Measurements from ENCODE around the gene ADAMTSL5.
"Not testable (repeated sequence)": the region's sequence is repeated elsewhere in the genome, so short reads cannot be mapped to it uniquely, and the experiment has no call there.

ADAMTSL5 gene

DNA sequence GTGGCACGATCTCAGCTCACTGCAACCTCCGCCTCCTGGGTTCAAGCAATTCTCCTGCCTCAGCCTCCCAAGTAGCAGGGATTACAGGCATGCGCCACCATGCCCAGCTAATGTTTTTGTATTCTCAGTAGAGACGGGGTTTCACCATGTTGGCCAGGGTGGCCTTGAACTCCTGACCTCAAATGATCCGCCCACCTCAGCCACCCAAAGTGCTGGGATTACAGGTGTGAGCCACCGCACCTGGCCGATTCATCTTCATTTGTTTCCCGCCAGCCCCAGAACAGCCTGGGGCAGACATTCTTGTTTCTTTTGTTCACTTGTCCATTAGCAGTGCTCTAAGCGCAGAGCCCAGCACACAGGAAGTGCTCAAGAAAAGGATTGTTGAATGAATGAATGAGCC, 35.8 kb downstream of the ADAMTSL5 start:
- DNase-seq: not testable (repeated sequence)

DNA sequence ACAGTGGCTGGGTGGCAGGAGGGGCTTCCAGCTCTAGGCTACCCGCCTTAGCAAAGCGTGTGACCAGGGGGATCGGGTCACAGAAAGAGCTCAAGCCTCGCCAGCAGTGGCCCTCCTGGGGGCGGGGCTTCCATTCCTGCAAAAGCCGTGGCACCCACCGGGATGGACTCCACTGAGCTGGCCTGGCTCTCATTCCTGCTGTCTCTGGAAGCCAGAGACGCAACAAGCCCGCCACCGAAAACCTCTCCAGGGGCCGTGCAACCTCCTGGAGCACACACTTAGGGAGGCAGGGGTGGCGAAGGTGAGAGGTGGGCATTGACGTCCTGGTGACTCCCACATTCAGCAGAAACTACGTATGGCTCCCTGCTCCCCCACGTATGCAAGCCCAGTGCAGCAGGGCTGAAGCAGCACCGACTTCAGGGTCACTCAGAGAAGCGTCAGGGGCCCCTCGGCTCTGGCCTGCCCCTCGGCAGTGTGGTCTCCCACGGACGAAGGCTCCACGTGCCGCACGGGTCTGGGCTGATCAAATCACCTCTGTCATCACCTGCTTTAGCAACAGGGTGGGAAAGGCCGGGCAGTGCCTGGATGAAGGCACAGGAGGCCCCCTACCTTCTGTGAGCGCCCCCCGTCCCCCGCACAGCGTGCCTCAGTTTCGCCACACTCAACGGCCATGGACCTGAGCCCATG, 36.9 kb downstream of the ADAMTSL5 start:
- no peak for DNase-seq

DNA sequence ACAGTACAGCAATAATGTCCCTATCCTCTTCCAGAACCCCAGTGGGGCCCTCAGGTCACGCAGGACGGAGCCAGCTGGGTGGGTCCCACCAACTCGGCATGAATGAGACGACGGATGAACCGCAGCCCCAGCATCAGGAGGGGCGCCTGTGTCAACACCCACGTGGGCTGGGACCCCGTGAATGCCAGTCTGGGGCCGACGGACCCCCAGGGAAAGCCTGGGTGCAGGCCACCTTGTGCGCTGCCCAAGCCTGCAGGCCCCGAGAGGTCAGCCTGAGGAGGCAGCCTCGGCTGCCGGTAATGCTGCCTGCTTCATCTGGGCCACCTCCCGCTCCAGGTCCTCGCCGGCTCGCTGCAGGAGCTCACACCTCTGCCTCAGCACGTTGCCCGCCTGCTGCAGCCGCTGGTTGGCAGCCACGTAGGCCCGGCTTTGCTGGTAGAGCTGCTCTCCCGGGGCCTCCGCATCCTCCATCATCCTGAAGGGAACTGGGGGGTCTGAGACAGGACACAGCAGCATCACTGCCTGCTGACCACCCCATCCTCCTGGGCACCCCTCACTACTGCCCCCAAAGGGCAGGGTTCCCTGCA, 38.0 kb downstream of the ADAMTSL5 start:
- DNase-seq: no peak

DNA sequence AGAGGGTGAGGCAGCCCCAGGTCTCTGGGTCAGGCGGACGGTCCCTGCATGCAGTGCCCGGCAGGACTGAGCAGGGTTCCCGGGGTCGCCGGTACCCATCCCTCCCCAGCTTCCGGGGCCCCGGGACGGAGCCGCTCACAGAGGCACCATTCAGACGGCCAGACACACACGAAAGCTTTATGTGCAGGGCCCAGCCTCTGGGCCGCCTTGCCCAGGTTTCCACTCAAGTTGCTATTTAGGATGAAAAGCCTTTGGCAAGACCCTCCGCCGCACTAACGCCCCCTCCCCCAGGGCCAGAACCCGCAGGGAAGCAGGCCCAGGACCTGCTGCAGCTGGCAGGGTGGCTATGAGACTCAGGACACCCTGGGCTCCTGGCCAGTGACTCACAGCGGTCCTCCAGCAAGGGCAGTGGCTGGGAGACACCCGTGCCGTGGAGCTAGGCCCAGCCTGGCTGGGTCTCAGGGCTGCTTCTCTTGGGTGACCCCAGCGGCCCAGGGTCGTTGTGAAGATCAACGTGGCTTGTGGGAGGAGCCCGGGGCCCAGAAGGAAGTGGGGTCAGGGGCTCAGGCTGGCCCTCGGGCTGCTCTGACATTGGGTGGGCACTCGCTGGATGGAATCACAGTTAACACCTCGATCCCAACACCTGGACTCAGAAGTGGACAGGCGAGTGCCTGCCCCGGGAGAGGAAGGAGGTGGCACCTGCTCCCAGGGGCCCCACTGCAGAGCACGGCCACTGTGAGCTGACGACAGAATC, 38.6 kb downstream of the ADAMTSL5 start:
- DNase-seq: no peak

DNA sequence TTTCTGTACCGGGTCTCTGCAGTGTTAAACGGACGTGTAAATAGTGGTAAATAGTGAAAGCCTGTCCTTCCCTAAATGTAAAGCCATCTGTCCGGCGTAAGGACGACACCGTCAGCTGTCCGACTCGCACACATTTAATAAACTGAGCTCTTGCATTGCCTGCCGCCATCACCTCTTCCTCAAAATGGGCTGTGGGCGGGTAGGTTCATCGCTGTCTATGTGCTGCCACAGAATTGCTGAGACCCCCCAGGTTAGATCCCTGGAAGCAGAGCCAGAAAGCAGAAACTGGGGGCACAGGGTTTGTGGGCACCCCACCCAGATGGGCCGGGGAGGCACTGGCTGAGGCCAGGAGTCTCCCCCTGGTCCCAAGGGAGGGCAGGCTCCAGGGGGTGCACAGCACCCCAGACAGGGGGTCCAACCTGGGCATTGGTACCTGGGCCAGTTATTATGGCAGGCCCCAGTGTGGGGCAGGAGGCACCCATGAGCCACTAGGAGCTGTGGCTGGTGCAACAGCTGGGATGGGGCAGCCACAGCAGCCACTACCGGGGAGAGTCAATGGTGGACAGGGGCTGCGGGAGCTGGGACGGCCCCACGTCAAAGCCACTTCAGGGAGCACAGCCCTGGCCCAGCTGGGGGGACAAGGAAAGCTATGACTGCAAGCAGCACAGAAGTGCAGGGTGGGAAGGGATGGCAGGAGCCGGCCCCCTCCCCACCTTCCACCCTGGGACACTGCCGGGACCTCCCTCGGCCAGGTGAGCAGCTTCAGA, 39.6 kb downstream of the ADAMTSL5 start:
- DNase-seq: no peak

DNA sequence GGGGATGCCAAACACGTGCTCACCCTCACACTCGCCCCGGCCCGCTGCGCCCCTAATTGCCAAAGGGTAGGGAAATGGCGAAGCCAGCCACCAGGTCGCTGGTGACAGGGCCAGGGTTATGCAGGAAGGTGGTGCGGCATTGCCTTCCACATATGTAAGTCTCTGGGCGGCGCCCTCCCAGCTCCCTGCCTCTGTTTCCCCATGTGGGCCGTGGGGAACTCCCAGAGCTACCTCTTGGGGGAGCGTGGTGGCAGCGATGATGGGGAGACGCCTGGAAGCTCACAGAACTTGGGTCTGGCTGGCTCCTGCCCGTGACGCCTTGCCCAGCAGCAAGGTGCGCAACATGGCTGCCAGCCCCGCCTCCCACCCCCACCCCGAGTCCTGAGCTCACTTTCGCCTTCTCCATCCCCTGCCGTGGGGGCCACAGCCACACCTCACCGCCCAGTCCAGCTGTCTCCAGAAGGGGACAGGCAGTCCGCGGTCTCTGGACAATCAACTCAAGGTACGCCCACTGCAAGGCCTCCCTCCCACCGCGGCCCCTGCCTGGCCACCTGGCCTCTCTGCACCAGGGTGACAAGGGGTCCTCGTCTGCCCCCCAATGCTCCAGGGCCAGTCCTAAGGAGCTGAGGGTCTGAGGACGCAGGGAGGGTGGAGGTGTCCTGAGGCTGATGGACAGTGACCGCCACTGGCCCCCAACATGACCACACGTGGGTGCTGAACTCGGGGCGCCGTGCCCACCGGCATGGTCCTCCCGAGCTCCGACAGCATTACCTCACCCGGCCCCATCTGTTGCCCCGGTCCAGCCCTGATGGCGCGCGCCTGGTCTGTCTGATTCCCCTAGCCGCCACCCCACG, 40.4 kb downstream of the ADAMTSL5 start:
- no peak for DNase-seq

DNA sequence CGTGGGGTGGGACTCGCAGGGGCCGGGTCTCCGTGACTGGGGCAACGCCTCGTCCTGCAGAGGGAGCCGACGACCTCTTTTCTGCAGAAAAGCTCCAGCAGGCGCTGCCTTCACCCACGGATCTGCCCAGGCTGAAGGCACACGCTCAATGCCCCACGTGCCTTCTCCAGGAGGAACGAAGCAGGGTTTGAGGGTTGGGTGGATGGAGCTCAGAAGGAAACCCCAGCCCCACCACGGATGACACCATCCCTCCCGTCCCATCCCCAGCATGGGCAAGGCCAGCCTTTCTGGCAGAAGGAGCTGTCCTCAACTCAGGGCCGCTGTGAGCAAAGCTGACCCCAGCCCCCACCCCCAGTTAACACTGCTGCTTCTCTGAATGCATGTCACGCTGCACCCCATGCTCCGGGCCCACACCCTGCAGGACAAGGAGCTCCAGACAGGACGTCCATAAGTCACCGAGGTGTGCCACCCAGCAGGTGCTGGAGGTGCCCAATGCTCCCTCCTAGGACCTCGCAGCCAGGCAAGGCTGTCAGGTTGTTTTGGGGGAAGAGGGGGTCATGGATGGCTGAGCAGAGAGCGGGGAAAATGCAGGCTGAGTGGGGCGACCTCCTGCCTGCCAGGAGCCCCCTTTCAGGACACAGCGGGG, 41.2 kb downstream of the ADAMTSL5 start:
- DNase-seq: no peak

DNA sequence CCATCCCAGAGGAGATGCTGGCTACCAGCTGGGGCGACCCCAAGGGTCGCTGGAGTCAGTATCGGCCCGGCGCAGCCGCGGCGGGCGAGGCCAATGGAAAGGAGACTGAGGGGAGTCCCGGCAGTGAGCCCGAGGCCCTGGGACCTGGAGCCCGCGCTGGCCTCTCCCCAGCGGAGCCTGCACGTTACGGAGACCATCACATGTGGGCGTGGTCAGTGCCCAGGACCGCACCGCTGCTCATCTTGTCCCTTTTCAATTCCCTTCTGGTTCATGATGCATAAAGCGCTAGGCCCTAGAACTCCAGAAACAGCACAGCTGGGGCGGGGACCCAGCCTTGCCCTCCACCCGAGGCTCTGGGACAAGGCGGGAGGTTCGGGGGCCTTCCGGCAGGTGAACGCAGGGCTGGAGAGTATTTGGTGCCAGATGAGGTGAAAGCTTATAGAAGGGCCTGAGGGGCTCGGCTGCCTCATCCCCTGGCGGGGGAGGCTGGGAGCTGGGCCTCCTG, 41.8 kb downstream of the ADAMTSL5 start:
- DNase-seq: peak; percentile 60 to 66

DNA sequence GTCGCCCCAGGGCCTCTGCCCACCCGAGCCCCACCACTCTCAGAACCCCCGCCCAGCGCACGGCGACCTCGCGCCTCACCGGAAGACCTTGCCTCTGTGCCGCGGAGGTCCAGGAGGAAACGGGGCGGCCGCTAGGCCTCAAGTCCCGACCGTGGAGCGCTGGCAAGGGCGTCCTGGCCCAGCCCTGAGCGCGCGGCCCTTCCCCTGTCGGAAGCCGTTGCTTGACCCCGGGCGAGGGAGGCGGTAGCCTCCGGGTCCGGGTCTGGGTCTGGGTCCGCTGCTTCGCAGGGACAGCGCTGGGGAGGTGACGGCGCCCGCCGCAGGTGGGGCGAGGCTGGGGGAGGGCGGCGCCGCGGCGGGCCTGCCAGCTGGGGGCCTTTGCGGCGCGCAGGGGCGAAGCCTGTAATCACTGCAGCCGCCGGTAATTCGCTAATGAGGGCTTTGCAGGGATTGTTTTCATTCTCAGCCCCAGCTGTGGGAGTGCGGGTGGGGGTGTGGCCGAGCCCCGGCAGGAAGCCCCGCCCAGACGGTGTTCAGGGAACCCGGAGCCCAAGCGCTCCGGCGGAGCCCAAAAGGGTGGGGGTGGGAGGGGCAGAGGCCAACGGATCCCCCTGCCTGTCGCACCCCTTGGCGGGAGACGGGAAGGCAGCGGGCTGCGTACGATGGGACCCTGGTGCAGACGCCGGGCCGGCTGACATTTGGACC, 42.4 kb downstream of the ADAMTSL5 start:
- peak; percentile 45 to 56 for DNase-seq

DNA sequence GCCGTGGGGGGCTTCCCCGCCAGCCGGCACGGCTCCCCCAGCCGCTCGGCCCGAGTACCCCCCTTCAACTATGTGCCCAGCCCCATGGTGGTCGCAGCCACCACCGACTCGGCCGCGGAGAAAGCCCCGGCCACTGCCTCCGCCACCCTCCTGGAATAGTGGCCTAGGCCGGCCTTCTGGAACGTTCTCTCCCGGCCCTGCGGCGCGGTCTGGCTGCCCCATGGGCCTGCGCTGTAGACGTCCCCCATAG, 42.8 kb downstream of the ADAMTSL5 start:
- DNase-seq: no peak

DNA sequence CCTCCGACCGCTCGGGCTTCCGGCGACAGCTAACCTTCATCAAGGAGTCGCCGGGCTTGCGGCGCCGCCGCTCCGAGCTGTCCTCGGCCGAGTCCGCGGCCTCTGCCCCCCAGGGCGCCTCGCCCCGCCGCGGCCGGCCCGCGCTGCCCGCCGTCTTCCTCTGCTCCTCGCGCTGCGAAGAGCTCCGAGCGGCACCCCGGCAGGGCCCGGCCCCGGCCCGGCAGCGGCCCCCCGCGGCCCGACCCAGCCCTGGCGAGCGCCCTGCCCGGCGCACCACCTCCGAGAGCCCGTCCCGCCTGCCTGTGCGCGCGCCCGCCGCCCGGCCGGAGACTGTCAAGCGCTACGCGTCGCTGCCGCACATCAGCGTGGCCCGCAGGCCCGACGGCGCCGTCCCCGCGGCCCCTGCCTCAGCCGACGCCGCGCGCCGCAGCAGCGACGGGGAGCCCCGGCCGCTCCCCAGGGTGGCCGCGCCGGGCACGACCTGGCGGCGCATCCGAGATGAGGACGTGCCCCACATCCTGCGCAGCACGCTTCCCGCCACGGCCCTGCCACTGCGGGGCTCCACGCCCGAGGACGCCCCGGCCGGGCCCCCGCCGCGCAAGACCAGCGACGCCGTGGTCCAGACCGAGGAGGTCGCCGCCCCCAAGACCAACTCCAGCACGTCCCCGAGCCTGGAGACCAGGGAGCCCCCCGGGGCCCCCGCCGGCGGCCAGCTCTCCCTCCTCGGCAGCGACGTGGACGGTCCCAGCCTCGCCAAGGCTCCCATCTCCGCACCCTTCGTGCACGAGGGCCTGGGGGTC, 43.4 kb downstream of the ADAMTSL5 start:
- DNase-seq: no peak

DNA sequence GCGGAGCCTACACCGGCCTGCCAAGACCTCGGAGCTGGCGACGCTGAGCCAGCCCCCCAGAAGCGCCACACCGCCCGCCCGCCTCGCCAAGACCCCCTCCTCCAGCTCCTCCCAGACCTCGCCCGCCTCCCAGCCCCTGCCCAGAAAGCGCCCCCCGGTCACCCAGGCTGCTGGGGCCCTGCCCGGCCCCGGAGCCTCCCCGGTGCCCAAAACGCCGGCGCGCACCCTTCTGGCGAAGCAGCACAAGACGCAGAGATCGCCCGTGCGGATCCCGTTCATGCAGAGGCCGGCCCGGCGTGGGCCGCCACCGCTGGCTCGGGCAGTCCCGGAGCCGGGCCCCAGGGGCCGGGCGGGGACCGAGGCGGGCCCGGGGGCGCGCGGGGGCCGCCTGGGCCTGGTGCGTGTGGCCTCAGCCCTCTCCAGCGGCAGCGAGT, 44.0 kb downstream of the ADAMTSL5 start:
- no peak for DNase-seq

DNA sequence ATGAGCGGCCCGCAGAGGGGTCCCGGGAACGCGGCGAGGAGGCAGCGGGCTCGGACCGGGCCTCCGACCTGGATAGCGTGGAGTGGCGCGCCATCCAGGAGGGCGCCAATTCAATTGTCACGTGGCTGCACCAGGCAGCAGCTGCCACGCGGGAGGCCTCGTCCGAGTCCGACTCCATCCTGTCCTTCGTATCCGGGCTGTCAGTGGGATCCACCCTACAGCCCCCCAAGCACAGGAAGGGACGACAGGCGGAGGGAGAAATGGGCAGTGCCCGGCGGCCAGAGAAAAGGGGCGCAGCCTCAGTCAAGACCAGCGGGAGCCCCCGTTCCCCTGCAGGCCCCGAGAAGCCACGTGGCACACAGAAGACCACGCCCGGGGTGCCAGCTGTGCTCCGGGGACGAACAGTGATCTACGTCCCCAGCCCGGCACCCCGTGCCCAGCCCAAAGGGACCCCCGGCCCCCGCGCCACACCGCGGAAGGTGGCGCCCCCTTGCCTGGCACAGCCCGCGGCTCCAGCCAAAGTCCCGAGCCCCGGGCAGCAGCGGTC, 44.5 kb downstream of the ADAMTSL5 start:
- DNase-seq: no peak

DNA sequence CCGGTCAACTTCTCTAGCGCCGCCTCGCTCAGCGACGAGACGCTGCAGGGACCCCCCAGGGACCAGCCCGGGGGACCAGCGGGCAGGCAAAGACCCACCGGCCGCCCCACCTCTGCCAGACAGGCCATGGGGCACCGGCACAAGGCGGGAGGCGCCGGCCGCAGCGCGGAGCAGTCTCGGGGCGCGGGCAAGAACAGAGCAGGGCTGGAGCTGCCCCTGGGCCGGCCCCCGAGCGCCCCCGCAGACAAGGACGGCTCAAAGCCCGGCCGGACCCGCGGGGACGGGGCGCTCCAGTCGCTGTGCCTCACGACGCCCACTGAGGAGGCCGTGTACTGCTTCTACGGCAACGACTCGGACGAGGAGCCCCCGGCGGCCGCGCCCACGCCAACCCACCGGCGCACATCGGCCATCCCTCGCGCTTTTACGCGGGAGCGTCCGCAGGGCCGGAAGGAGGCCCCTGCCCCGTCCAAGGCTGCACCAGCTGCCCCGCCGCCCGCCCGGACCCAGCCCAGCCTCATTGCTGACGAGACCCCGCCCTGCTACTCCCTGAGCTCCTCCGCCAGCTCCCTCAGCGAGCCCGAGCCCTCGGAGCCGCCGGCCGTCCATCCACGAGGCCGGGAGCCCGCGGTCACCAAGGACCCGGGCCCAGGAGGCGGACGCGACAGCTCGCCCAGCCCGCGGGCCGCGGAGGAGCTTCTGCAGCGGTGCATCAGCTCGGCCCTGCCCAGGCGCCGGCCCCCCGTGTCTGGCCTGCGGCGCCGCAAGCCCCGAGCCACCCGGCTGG, 45.1 kb downstream of the ADAMTSL5 start:
- no peak for DNase-seq

DNA sequence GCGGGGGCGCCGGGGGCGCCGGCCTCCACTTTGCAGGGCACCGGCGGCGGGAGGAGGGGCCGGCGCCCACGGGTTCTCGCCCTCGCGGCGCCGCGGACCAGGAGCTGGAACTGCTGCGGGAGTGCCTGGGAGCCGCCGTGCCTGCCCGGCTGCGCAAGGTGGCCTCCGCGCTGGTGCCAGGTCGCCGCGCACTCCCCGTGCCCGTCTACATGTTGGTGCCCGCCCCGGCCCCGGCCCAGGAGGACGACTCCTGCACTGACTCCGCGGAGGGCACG, 45.7 kb downstream of the ADAMTSL5 start:
- no peak for DNase-seq

DNA sequence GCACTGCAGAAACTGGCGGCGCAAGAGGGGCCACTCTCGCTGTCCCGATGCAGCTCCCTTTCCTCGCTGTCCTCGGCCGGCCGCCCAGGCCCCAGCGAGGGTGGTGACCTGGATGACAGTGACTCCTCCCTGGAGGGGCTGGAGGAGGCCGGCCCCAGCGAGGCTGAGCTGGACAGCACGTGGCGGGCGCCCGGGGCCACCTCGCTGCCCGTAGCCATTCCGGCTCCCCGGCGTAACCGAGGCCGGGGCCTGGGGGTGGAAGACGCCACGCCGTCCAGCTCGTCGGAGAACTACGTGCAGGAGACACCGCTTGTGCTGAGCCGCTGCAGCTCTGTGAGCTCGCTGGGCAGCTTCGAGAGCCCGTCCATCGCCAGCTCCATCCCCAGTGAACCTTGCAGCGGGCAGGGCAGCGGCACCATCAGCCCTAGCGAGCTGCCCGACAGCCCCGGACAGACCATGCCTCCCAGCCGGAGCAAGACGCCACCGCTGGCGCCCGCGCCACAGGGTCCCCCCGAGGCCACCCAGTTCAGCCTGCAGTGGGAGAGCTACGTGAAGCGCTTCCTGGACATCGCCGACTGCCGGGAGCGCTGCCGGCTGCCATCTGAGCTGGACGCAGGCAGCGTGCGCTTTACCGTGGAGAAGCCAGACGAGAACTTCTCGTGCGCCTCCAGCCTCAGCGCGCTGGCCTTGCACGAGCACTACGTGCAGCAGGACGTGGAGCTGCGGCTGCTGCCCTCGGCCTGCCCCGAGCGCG, 46.2 kb downstream of the ADAMTSL5 start:
- DNase-seq: no peak

DNA sequence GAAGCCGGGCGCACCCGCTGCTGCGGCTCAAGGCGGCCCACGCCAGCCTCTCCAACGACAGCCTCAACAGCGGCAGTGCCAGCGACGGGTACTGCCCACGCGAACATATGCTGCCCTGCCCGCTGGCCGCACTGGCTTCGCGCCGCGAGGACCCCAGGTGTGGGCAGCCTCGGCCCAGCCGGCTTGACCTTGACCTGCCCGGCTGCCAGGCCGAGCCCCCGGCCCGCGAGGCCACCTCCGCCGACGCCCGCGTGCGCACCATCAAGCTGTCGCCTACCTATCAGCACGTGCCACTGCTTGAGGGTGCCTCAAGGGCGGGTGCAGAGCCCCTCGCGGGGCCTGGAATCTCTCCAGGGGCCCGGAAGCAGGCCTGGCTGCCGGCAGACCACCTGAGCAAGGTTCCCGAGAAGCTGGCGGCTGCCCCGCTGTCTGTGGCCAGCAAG, 46.8 kb downstream of the ADAMTSL5 start:
- DNase-seq: no peak

DNA sequence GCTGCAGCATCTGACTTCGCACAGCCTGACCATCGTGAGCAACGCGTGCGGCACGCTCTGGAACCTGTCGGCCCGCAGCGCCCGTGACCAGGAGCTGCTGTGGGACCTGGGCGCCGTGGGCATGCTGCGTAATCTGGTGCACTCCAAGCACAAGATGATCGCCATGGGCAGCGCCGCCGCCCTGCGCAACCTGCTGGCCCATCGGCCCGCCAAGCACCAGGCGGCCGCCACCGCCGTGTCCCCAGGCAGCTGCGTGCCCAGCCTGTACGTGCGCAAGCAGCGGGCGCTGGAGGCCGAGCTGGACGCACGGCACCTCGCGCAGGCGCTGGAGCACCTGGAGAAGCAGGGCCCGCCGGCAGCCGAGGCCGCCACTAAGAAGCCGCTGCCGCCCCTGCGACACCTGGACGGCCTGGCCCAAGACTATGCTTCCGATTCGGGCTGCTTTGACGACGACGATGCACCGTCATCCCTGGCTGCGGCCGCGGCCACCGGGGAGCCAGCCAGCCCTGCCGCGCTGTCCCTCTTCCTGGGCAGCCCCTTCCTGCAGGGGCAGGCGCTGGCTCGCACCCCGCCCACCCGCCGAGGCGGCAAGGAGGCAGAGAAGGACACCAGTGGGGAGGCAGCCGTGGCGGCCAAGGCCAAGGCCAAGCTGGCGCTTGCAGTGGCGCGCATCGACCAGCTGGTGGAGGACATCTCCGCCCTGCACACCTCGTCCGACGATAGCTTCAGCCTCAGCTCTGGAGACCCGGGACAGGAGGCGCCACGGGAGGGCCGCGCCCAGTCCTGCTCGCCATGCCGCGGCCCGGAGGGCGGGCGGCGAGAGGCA, 47.4 kb downstream of the ADAMTSL5 start:
- no peak for DNase-seq
